HepG2 (cell line): ENCODE data around the gene ASB9. TPM values are rescaled to one million over a fixed set of nuclear protein-coding genes. Genes with fewer than 3 reads are reported as not detected.
A peak's percentile ranks its signal among the peaks of the same experiment; 100 is the strongest.

Experiments
- ATAC-seq: fragments of 200-7000 bp; cut with Tn5 transposase; 3 replicates; pipeline ENCODE4 v1.9.1; 2020; ENCODE audit warnings: mild to moderate bottlenecking, moderate library complexity
- BruUV-seq: library from RNA; stranded (reverse); fragments of 400-500 nt; replicated peaks from 2 replicates; lab custom pipeline; 2021; lab: Mats Ljungman, UMichigan
- CTCF ChIA-PET: fragments of 300-600 bp; formaldehyde crosslinking; extraction: SDS; loops from one replicate; lab custom pipeline; 2021; ENCODE audit warnings: low total read pairs, inconsistent platforms, low intra/inter-chr PET ratio; lab: Yijun Ruan, JAX
- POLR2A ChIA-PET: fragments of 350-600 bp; sonication (Branson Sonifier 250); formaldehyde crosslinking; loops from one replicate; lab custom pipeline; 2020; ENCODE audit warnings: antibody characterized with exemption, inconsistent platforms; lab: Yijun Ruan, JAX
- DNase-seq: peaks from one replicate; pipeline ENCODE4 v3.0.0-alpha.2; 2015; ENCODE audit warnings: low spot score
- FAIRE-seq: peaks from 3 replicates; lab custom pipeline; 2011; peaks lifted over from hg19 to GRCh38; lab: Jason Lieb, UNC
- H2AFZ ChIP-seq: one replicate; pipeline ENCODE4 v1.6.1; 2011; ENCODE audit warnings: low read length, inconsistent platforms
- H3K27ac ChIP-seq: fragments of 300-600 bp; 3 replicates; pipeline ENCODE4 v1.8.0; 2011; ENCODE audit warnings: mixed run types, mild to moderate bottlenecking, mixed read lengths, low read length, inconsistent platforms; ENCODE audit not compliant: insufficient read depth; ENCODE audit errors: extremely low read length
- H3K27me3 ChIP-seq, 2 experiments: fragments of 200-600 bp in 1 of 2; 2 replicates in 1 of 2; 3 replicates in 1 of 2; pipeline versions ENCODE4 v1.6.0 to v1.8.0; 2011; ENCODE audit warnings: low read length in 2 of 2, mild to moderate bottlenecking in 2 of 2, moderate library complexity in 2 of 2, inconsistent platforms in 1 of 2; ENCODE audit not compliant: insufficient read depth in 2 of 2, control insufficient read depth in 1 of 2
- H3K36me3 ChIP-seq, 2 experiments: fragments of 200-600 bp in 1 of 2; replicated peaks in 1 of 2; 2 replicates in 1 of 2; 3 replicates in 1 of 2; pipeline versions ENCODE4 v1.5.1 to v1.8.0; 2011; ENCODE audit warnings: low read length in 2 of 2, inconsistent platforms in 1 of 2; ENCODE audit not compliant: insufficient read depth in 2 of 2, control insufficient read depth in 1 of 2
- H3K4me1 ChIP-seq: 2 replicates; pipeline ENCODE4 v1.5.1; 2012; ENCODE audit warnings: low read length, inconsistent platforms; ENCODE audit not compliant: insufficient read depth
- H3K4me2 ChIP-seq: 2 replicates; pipeline ENCODE4 v1.6.0; 2011; ENCODE audit warnings: low read depth, low read length, inconsistent platforms
- H3K4me3 ChIP-seq, 3 experiments: fragments of 200-600 bp in 1 of 3; sonication (generic), shearing (Covaris generic) in 1 of 3; replicated peaks in 1 of 3; 2 replicates each; pipeline ENCODE4 v1.5.1; 2011 to 2016; ENCODE audit warnings: low read length in 3 of 3, inconsistent platforms in 2 of 3, low read depth in 2 of 3, mild to moderate bottlenecking in 2 of 3, control low read depth in 1 of 3, mixed read lengths in 1 of 3; ENCODE audit not compliant: insufficient read depth in 1 of 3
- H3K79me2 ChIP-seq: one replicate; pipeline ENCODE4 v1.6.1; 2011; ENCODE audit warnings: low read length, inconsistent platforms; ENCODE audit not compliant: insufficient read depth
- H3K9ac ChIP-seq: 2 replicates; pipeline ENCODE4 v1.6.0; 2011; ENCODE audit warnings: mild to moderate bottlenecking, low read depth, low read length, inconsistent platforms; ENCODE audit not compliant: insufficient read depth
- H3K9me3 ChIP-seq: 2 replicates; pipeline ENCODE4 v1.5.1; 2012; ENCODE audit warnings: mild to moderate bottlenecking, low read length
- H4K20me1 ChIP-seq: 2 replicates; pipeline ENCODE4 v1.6.0; 2011; ENCODE audit warnings: inconsistent platforms, mild to moderate bottlenecking, low read length, moderate library complexity; ENCODE audit not compliant: insufficient read depth
- CBX5 ChIP-seq: sonication (generic); formaldehyde crosslinking; IDR thresholded peaks from 2 replicates; pipeline ENCODE4 v1.4.0; 2020; ENCODE audit warnings: missing genetic modification reagents, borderline replicate concordance
- HNF1A ChIP-seq, 2 experiments: sonication (generic) in 1 of 2; formaldehyde crosslinking in 1 of 2; IDR thresholded peaks; 2 replicates each; pipeline versions ENCODE4 v1.4.0 to v1.6.1; 2016 to 2020; ENCODE audit warnings: borderline replicate concordance in 1 of 2, low read depth in 1 of 2, mild to moderate bottlenecking in 1 of 2, missing genetic modification reagents in 1 of 2
- PBX3 ChIP-seq: sonication (generic); formaldehyde crosslinking; IDR thresholded peaks from 2 replicates; pipeline ENCODE4 v1.8.1; 2023; ENCODE audit warnings: missing genetic modification reagents, inconsistent platforms, borderline replicate concordance
- STAG1 ChIP-seq: sonication (generic); formaldehyde crosslinking; IDR thresholded peaks from 2 replicates; pipeline ENCODE4 v1.4.0; 2020; ENCODE audit warnings: missing genetic modification reagents
- STAT6 ChIP-seq: sonication (generic); formaldehyde crosslinking; IDR thresholded peaks from 2 replicates; pipeline ENCODE4 v1.4.0; 2020; ENCODE audit warnings: missing genetic modification reagents, mild to moderate bottlenecking, borderline replicate concordance
- ZC3H13 ChIP-seq: sonication (generic); formaldehyde crosslinking; IDR thresholded peaks from 2 replicates; pipeline ENCODE4 v1.8.1; 2023; ENCODE audit warnings: mild to moderate bottlenecking, missing genetic modification reagents, moderate library complexity
- ZIK1 ChIP-seq: sonication (generic); formaldehyde crosslinking; IDR thresholded peaks from 2 replicates; pipeline ENCODE4 v1.5.0; 2020; ENCODE audit warnings: mild to moderate bottlenecking, low read depth, missing genetic modification reagents, borderline replicate concordance
- ZNF17 ChIP-seq: sonication (generic); formaldehyde crosslinking; IDR thresholded peaks from 2 replicates; pipeline ENCODE4 v1.5.0; 2020; ENCODE audit warnings: mild to moderate bottlenecking, missing genetic modification reagents
- ZNF18 ChIP-seq: sonication (generic); formaldehyde crosslinking; IDR thresholded peaks from 2 replicates; pipeline ENCODE4 v1.8.0; 2022; ENCODE audit warnings: mild to moderate bottlenecking, missing genetic modification reagents; ENCODE audit not compliant: insufficient replicate concordance
- ZNF260 ChIP-seq: sonication (generic); formaldehyde crosslinking; IDR thresholded peaks from 2 replicates; pipeline ENCODE4 v1.4.0; 2020; ENCODE audit warnings: missing genetic modification reagents, low read depth, mild to moderate bottlenecking, borderline replicate concordance
- ZNF724P ChIP-seq: sonication (generic); formaldehyde crosslinking; IDR thresholded peaks from 2 replicates; pipeline ENCODE4 v1.8.0; 2022; ENCODE audit warnings: missing genetic modification reagents, borderline replicate concordance
- WGBS: methylation state at CpG from one replicate; pipeline ENCODE4 v1.1.6; 2017; ENCODE audit warnings: low lambda C conversion rate; 5-methylcytosine and 5-hydroxymethylcytosine counted together
- in situ Hi-C: cut with HindIII; loops from 2 replicates; pipeline ENCODE4 v1.10.0; 2017; ENCODE audit warnings: low pct_unique_long_range_greater_than_20kb; ENCODE audit not compliant: extremely low pct_ligation_motif_present
- intact Hi-C: fragments of 100-400 bp; cut with micrococcal nuclease; formaldehyde crosslinking; loops from one replicate; pipeline ENCODE4 v1.10.0; 2022; ENCODE audit not compliant: unreplicated experiment
- polyA plus RNA-seq, 8 experiments: library from polyadenylated mRNA; depleted of rRNA in 3 of 8; stranded (reverse) in 7 of 8; unstranded in 1 of 8; fragments of >200 nt; fragmentation: Illumina TruSeq in 4 of 8; extraction: Trizol in 4 of 8; gene quantifications; 2 replicates each; pipeline versions ENCODE4 v1.2.1 to v1.2.3, GENCODE V29; 2011 to 2016; ENCODE audit warnings: low read depth in 4 of 8, missing spikeins in 1 of 8, mixed read lengths in 1 of 8; ENCODE audit not compliant: insufficient read depth in 1 of 8
- total RNA-seq, 5 experiments: library from RNA; depleted of rRNA; stranded (reverse); fragments of >200 nt; fragmentation: Illumina TruSeq; extraction: Trizol; gene quantifications; 2 replicates each; pipeline ENCODE4 v1.2.3, GENCODE V29; 2016; ENCODE audit warnings: low read depth in 1 of 5

ASB9 gene
- total and polyA plus RNA-seq, 2 of the 13 experiments (the other 11 are each of a cell fraction or from before 2014, with no cell fraction given): 4.2 to 13.8 TPM

GRCh38 chrX:15299941-15300851, 30.3 kb upstream of the ASB9 start:
- peak; percentile 7 for DNase-seq
- ChIA-PET POLR2A (no interaction called here), CTCF (no interaction called here)
- Histone ChIP-seq H3K4me1 (peaks cover 28% of the 10 kb centered on the region; the same call in 1 of the 2 replicates), H3K27me3 (no peaks in the 10 kb centered on the region), H3K36me3 (no peaks in the 10 kb centered on the region), H3K9ac (no peak overlapping the region), H3K4me3 (peak overlapping the region in 1 of 3 experiments; percentile 41; a peak in 1 of 6 replicates), H2AFZ (no peak overlapping the region), H3K4me2 (peak overlapping the region; percentile 51), H3K27ac (no peak overlapping the region), H4K20me1 (no peaks in the 10 kb centered on the region), H3K79me2 (no peaks in the 10 kb centered on the region), H3K9me3 (no peaks in the 10 kb centered on the region)
- 5% methylated on average over 4 of the region's 4 CpGs for WGBS
- peak; percentile 88 for ATAC-seq
- in situ Hi-C loops: no loop called here
- FAIRE-seq: peak; percentile 67
- BruUV-seq: no TSS peak
- intact Hi-C loops: no loop called here
- TF ChIP-seq ZNF18 (CRISPR knock-in tag) (no peak), ZC3H13 (CRISPR knock-in tag) (no peak), PBX3 (CRISPR knock-in tag) (no peak), STAG1 (CRISPR knock-in tag) (peak; percentile 16; the same call in 1 of the 2 replicates), ZNF260 (CRISPR knock-in tag) (no peak), ZNF724P (CRISPR knock-in tag) (no peak), CBX5 (CRISPR knock-in tag) (no peak), ZNF17 (no peak), HNF1A (IDR thresholded peaks at IDR 0.05; ENCODE audit: low read depth) (peak; percentile 79; the same call in 1 of the 2 replicates), HNF1A (CRISPR knock-in tag; IDR thresholded peaks at IDR 0.05; ENCODE audit: borderline replicate concordance) (0 out of 2 replicates have a peak, but pooled peaks have one; percentile 39), STAT6 (CRISPR knock-in tag) (no peak), ZIK1 (CRISPR knock-in tag) (no peak)
